OCI-LY3 (cell line): ENCODE measurements around the gene KIF11.

ENCODE experiments used
- CTCF ChIP-seq: fragments of 200-600, 300-600 bp; sonication (generic); IDR thresholded peaks from 2 replicates; pipeline ENCODE4 v1.5.1; 2014; ENCODE audit warnings: antibody characterized with exemption, low read length, low read depth
- EZH2phosphoT487 ChIP-seq: fragments of 200-600 bp; shearing (Covaris generic); IDR thresholded peaks from 2 replicates; pipeline ENCODE4 v1.6.1; 2018; ENCODE audit warnings: antibody characterized with exemption, mixed run types, low read depth

- no peak for TF ChIP-seq CTCF
- no peak for TF ChIP-seq EZH2phosphoT487
These were observed 105.0 kb downstream of the KIF11 start for GRCh38 chr10:92697663-92698511.
